ENCODE results near the gene SLC1A7.

Gene SLC1A7

GRCh38 chr1:53073287-53073686, 69.2 kb downstream of the SLC1A7 start:
- no peak for DNase-seq

GRCh38 chr1:53071915-53072314, 70.5 kb downstream of the SLC1A7 start:
- DNase-seq, result no peak

- no peak for DNase-seq
These were observed 71.1 kb downstream of the SLC1A7 start for GRCh38 chr1:53071167-53071865.

GRCh38 chr1:53070621-53071020, 71.8 kb downstream of the SLC1A7 start:
- DNase-seq, result no peak

- no peak for DNase-seq
These were observed 72.6 kb downstream of the SLC1A7 start for GRCh38 chr1:53069663-53070327.

GRCh38 chr1:53069265-53069662, 73.2 kb downstream of the SLC1A7 start:
- DNase-seq, result no peak

- DNase-seq, result no peak
These were observed 73.9 kb downstream of the SLC1A7 start for GRCh38 chr1:53068314-53069099.

GRCh38 chr1:53067886-53068285, 74.6 kb downstream of the SLC1A7 start:
- no peak for DNase-seq

- DNase-seq, result no peak
These were observed 75.3 kb downstream of the SLC1A7 start for GRCh38 chr1:53066891-53067738.

GRCh38 chr1:53066488-53066887, 76.0 kb downstream of the SLC1A7 start:
- DNase-seq, result no peak

GRCh38 chr1:53065391-53065790, 77.0 kb downstream of the SLC1A7 start:
- no peak for DNase-seq

GRCh38 chr1:53063744-53064515, 78.5 kb downstream of the SLC1A7 start:
- DNase-seq, result no peak

GRCh38 chr1:53062708-53063591, 79.5 kb downstream of the SLC1A7 start:
- DNase-seq, result no peak

GRCh38 chr1:53061859-53062707, 80.4 kb downstream of the SLC1A7 start, which contains the start of gene PODN:
Gene PODN (plus strand): TSS chr1:53062213. CDS start chr1:53069856, 7,643 bp downstream.
- DNase-seq, result no peak

- DNase-seq, result no peak
These were observed 81.1 kb downstream of the SLC1A7 start for GRCh38 chr1:53061123-53061858.

- DNase-seq, result no peak
These were observed 81.9 kb downstream of the SLC1A7 start for GRCh38 chr1:53060579-53060978.

- DNase-seq, result no peak
These were observed 85.3 kb downstream of the SLC1A7 start for GRCh38 chr1:53057127-53057526.

GRCh38 chr1:53051676-53052075, 90.8 kb downstream of the SLC1A7 start:
- no peak for DNase-seq

- DNase-seq, result no peak
These were observed 92.1 kb downstream of the SLC1A7 start for GRCh38 chr1:53050310-53050709.
